ENCODE data around the gene LCP2.
"Not testable (repeated sequence)": the region's sequence is repeated elsewhere in the genome, so short reads cannot be mapped to it uniquely, and the experiment has no call there.

Gene LCP2

DNA sequence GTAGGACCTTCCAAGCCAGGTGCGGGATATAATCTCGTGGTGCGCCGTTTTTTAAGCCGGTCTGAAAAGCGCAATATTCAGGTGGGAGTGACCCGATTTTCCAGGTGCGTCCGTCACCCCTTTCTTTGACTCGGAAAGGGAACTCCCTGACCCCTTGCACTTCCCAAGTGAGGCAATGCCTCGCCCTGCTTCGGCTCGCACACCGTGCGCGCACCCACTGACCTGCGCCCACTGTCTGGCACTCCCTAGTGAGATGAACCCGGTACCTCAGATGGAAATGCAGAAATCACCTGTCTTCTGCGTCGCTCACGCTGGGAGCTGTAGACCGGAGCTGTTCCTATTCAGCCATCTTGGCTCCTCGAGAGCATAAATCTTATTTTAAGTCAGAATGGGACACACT is 52.1 kb downstream of the LCP2 start:
- not testable (repeated sequence) for DNase-seq

DNA sequence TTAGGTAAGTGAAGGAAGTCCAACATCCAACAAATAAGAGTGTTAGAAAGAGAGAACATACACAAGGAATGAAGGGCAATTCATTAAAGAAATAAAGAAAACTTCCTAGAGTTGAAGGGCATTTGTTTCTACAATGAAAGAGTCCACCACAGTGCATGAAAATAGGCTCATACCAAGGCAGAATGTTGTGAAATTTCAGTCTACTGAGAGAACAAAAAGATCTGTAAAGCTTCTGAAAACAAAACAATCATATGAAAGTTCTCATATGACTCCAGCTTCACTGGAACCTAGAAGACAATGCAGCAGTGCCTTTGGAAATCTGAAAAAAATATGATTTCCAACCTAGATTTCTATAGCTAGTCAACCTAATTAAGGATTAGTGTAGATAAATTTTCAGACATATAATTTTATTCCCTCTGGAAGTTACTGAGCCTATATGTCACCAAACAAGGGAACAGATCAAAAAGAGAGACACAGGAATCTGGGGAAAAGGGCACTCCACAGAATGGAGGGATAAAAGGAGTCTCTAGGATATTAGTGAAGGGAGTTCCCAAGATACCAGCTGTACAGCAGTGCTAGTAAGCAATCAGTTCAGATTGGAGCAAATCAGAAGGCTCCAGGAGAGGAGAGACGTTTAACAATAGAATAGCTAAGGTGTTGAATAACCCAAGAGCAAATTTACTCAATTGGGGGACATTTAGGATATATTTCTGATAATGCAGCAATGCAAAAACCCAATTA is 59.0 kb downstream of the LCP2 start:
- no peak for DNase-seq

GRCh38 chr5:170235876-170236864 is 61.4 kb downstream of the LCP2 start:
- DNase-seq: no peak

DNA sequence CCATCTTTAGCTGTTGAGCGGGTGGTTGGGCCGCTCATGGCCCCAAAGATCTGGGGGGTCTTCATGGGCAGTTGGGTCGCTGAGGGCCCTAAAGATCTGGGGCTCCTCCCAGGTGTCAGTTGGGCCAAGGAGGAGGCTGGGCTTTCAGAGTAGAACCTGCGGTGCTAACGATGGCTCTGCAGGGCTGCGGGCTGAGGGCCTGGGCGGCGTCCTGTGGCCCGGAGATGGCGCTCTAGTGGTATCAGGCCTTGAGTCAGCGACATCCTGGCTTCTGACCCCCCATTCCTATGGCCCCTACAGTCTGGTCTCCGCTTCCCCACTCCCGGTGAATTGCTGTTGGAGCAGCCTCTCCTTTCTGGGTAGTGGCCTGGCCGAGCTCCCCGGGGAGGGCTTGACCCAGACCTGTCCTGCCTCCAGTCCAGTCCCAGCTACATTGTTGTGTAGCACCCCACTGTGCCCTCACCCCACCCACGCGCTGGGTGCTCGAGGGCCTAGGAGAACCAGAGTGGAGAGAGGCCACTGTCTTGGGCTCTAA is 64.2 kb downstream of the LCP2 start:
- DNase-seq: no peak

GRCh38 chr5:170232786-170233185 is 64.8 kb downstream of the LCP2 start, which contains the start of gene C5orf58:
Gene C5orf58 (plus strand): TSS chr5:170232985. CDS start chr5:170234977, 1,992 bp downstream.
- DNase-seq: no peak

DNA sequence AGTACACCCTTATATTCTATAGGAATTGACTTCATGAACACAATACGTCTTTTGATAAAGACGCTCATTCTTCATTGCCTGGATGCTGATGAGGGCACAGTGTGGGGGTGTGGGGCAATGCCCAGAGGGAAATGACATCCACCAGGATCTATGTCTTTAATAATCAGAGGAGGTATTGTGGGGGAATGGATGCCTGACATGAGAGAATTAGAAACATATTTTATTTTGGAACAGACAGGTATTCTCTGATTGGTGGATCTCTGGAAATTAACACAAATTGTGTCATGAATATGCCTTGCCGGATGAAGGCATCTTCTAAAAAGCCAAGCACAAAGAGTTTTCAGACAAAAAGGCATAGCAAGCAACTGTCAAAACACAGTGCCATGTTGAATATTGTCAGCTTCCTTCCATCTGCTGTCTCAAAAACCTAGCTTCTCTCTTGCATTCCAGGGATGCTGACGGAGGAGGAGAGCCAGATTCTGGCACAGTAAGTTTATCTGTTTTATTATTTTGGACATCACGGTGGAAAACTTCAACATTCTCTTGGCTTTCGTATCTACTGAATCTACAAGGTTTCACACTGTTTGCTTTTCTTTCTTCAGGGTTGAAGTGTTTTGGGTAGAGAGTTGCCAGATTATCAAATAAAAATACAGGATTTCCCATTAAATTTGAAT is 68.7 kb downstream of the LCP2 start:
- DNase-seq: no peak

- DNase-seq: no peak
Observed at GRCh38 chr5:170226661-170227060, 70.9 kb downstream of the LCP2 start.

GRCh38 chr5:170226129-170226615 is 71.4 kb downstream of the LCP2 start:
- no peak for DNase-seq

DNA sequence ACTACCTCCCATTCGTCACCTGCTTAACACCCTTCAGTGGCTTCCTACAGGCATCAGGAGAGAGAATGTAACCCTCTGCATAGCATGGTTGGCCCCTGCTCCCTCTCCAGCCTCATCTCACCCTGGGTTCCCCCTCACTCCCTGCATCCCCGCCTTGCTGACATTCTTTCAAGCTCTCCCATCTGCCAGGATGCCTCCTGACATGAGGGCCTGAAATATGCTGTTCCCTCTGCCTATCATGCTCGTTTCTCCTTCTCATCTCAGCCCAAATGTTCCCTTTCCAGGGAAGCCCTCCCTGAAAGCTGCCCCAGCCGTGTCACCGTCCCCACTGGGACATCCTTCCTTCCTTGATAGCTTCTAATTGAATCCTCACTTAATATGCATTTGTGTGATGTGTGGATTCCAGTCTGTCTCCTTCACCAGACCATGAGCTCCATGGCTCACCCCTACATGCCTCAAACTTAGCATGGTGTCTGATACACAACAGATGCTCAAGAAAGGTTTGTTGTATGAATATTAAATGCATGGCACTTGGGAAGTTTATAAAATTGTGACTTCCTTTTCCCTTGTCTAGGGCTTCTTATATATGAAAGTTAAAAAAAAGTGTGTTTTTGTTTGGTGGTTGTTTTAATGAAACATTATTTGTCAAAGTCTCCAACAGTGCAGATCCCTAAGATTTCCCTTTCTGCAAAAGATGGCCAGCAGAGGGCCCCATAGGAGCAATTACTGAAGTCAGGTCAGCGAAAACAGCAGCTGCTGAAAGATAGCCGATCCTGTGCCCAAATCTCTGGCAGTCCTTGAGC is 72.0 kb downstream of the LCP2 start:
- DNase-seq: no peak

- no peak for DNase-seq
Observed at GRCh38 chr5:170223906-170224305, 73.7 kb downstream of the LCP2 start.

GRCh38 chr5:170223360-170223759 is 74.2 kb downstream of the LCP2 start:
- no peak for DNase-seq

GRCh38 chr5:170221327-170221741 is 76.2 kb downstream of the LCP2 start:
- no peak for DNase-seq

DNA sequence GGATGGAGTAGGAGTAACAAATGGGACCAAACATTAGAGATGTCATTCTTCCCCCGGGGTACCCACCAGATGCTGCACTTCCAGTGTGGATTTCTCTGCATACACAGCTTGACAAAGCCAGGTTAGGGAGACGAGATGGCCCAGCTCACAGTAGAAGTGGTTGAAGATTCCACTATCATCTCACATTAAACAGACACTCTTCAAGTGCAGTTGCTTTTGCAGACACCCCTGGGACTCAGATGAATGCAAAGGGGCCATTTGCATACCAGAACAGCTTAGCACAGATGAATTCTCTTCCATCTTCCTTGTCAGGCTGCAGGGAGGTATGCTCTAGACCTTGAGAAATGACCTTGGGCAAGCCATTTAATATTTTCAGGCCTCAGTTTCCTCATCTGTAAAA is 77.4 kb downstream of the LCP2 start:
- DNase-seq: no peak

GRCh38 chr5:170219615-170220014 is 78.0 kb downstream of the LCP2 start:
- DNase-seq: no peak

GRCh38 chr5:170218726-170219125 is 78.9 kb downstream of the LCP2 start:
- no peak for DNase-seq

GRCh38 chr5:170217831-170218230 is 79.7 kb downstream of the LCP2 start:
- DNase-seq: no peak

- DNase-seq: no peak
Observed at GRCh38 chr5:170216257-170216864, 81.2 kb downstream of the LCP2 start.

DNA sequence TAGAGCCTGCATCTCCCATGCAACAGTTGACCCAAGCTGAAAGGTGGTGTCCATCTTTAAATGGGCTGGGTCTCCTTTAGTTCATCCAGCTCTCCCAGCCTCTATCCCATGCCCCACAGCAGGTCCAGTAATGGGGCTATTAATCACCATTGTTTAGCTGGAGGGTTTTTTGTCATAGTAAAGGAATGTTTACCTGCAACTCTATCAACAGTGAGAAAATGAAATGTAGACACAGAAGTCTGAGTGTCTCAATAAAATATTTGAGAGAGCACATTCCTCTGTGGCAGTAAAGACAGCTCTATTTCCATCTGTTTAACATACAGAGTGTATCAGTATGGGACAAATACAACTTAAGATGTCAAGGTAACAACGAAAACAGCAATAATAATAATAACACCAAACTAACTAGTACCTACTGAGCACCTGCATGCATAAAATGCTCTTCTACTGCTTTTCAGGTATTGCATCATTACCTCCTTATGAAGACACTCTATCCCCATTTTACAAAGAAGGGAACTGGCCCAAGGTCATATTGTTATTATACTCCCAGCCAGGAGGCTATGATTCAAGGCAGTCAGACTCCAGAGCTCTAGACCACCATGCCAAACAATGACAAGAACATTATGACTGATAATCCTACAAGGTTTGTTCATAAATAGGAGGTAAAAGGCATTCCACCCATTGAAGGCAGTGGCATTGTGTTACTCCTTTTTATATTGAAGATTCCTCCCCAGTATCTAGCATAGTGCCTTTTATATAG is 85.8 kb downstream of the LCP2 start:
- no peak for DNase-seq

DNA sequence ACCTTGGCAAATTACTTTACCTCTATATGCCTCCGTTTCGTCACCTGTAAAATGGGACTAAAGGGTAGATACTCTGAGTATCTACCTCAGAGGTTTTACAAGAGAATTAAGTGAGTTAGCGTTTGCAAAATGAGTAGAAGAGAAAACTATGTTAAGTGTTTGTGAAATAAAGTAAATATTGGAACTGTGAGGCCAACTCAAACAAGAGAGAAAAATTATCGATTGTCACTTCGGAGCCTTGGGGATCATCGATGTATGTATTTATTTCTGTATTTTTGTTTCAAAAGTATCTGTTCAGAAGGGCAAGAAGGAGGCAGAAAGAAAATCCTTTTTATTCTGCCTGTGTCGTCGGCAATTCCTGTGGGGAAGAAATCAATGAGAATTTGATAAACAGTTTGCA is 90.6 kb downstream of the LCP2 start:
- no peak for DNase-seq

GRCh38 chr5:170206216-170206615 is 91.4 kb downstream of the LCP2 start:
- DNase-seq: no peak

DNA sequence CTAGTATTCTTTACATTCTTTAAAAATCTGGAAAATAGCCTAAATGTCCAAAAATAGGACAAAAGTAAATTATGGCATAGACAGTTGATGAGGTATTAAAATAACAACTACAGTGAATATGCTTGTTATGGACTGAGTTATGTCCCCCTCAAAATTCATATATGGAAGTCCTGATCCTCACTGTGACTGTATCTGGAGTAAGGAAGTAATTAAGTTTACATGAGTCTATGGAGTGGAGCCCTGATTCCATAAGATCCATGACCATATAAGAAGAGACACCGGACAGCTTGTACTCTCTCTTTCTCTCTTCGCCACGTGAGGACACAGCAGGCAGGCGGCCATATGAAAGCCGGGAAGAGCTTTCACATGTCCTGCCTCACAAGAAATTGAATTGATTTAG is 93.4 kb downstream of the LCP2 start:
- DNase-seq: no peak
